HEK293 (cell line): Measurements from ENCODE around the gene BMPR1A.

Experiments
- CTCF ChIA-PET: fragments of 350-600 bp; formaldehyde crosslinking; extraction: SDS; loops from one replicate; lab custom pipeline; 2021; ENCODE audit warnings: antibody characterized with exemption; lab: Yijun Ruan, JAX
- POLR2A ChIA-PET: fragments of 300-600 bp; formaldehyde crosslinking; extraction: SDS; loops from one replicate; lab custom pipeline; 2020; ENCODE audit warnings: antibody characterized with exemption, inconsistent platforms; lab: Yijun Ruan, JAX
- H3K27ac ChIP-seq: fragments of 200-500 bp; sonication (Bioruptor generic); 2 replicates; pipeline ENCODE4 v1.5.1; 2014; ENCODE audit warnings: low read depth, low read length, control low read depth, inconsistent platforms; ENCODE audit errors: extremely low read depth
- H3K36me3 ChIP-seq, 2 experiments: fragments of 200-500 bp in 1 of 2; sonication (Bioruptor generic) in 1 of 2; 1 replicate in 1 of 2; 2 replicates in 1 of 2; pipeline ENCODE4 v1.5.1; 2014 to 2017; ENCODE audit warnings: inconsistent platforms in 2 of 2, low read length in 2 of 2; ENCODE audit not compliant: control insufficient read depth in 2 of 2, insufficient read depth in 1 of 2
- H3K4me1 ChIP-seq: fragments of 200-500 bp; sonication (Bioruptor generic); 2 replicates; pipeline ENCODE4 v1.5.1; 2014; ENCODE audit warnings: mild to moderate bottlenecking, low read length, inconsistent platforms; ENCODE audit not compliant: control insufficient read depth, insufficient read depth
- H3K4me3 ChIP-seq: 2 replicates; pipeline ENCODE4 v1.5.1; 2011; ENCODE audit warnings: low read depth, mild to moderate bottlenecking, control low read depth, low read length, moderate library complexity
- H3K9me3 ChIP-seq: fragments of 200-500 bp; sonication (Bioruptor generic); 2 replicates; pipeline ENCODE4 v1.5.1; 2014; ENCODE audit warnings: low read depth, low read length, inconsistent platforms; ENCODE audit not compliant: control insufficient read depth, insufficient read depth
- BCL11A ChIP-seq: fragments of 450-650 bp; formaldehyde crosslinking; IDR thresholded peaks from 2 replicates; pipeline ENCODE4 v1.5.1; 2016; ENCODE audit warnings: low read depth, missing biosample characterization, missing genetic modification characterization
- FEZF1 ChIP-seq: fragments of 450-650 bp; formaldehyde crosslinking; IDR thresholded peaks from 2 replicates; pipeline ENCODE4 v1.5.1; 2016; ENCODE audit warnings: missing biosample characterization, missing genetic modification characterization
- HOXA7 ChIP-seq: sonication (generic); formaldehyde crosslinking; IDR thresholded peaks from 2 replicates; pipeline ENCODE4 v1.8.1; 2022; ENCODE audit warnings: missing genetic modification reagents, borderline replicate concordance
- MYNN ChIP-seq: fragments of 450-650 bp; formaldehyde crosslinking; IDR thresholded peaks from 2 replicates; pipeline ENCODE4 v1.5.1; 2016; ENCODE audit warnings: missing biosample characterization, missing genetic modification characterization, borderline replicate concordance
- REPIN1 ChIP-seq: fragments of 450-650 bp; formaldehyde crosslinking; IDR thresholded peaks from 2 replicates; pipeline ENCODE4 v1.5.1; 2017; ENCODE audit warnings: missing biosample characterization, missing genetic modification characterization, low read depth
- SALL2 ChIP-seq: fragments of 450-650 bp; formaldehyde crosslinking; IDR thresholded peaks from 2 replicates; pipeline ENCODE4 v1.5.0; 2017; ENCODE audit warnings: missing biosample characterization, mild to moderate bottlenecking, missing genetic modification characterization, borderline replicate concordance
- SCRT2 ChIP-seq: fragments of 450-650 bp; formaldehyde crosslinking; IDR thresholded peaks from 2 replicates; pipeline ENCODE4 v1.5.1; 2016; ENCODE audit warnings: missing biosample characterization, missing genetic modification characterization
- WT1 ChIP-seq: fragments of 450-650 bp; formaldehyde crosslinking; IDR thresholded peaks from 2 replicates; pipeline ENCODE4 v1.5.1; 2016; ENCODE audit warnings: missing biosample characterization, missing genetic modification characterization
- ZFP69B ChIP-seq: fragments of 450-650 bp; formaldehyde crosslinking; IDR thresholded peaks from 2 replicates; pipeline ENCODE4 v1.5.1; 2016; ENCODE audit warnings: missing biosample characterization, missing genetic modification characterization
- ZIC2 ChIP-seq: fragments of 450-650 bp; formaldehyde crosslinking; IDR thresholded peaks from 2 replicates; pipeline ENCODE4 v1.5.1; 2016; ENCODE audit warnings: missing biosample characterization, missing genetic modification characterization
- ZNF10 ChIP-seq: fragments of 450-650 bp; formaldehyde crosslinking; IDR thresholded peaks from 2 replicates; pipeline ENCODE4 v1.5.1; 2017; ENCODE audit warnings: missing biosample characterization, missing genetic modification characterization
- ZNF146 ChIP-seq: fragments of 450-650 bp; formaldehyde crosslinking; IDR thresholded peaks from 2 replicates; pipeline ENCODE4 v1.5.1; 2016; ENCODE audit warnings: missing biosample characterization, missing genetic modification characterization
- ZNF335 ChIP-seq: fragments of 450-650 bp; formaldehyde crosslinking; conservative IDR thresholded peaks from 2 replicates; pipeline ENCODE4 v1.5.1; 2016; ENCODE audit warnings: missing biosample characterization, missing genetic modification characterization
- ZNF416 ChIP-seq: fragments of 450-650 bp; formaldehyde crosslinking; IDR thresholded peaks from 2 replicates; pipeline ENCODE4 v1.5.1; 2016; ENCODE audit warnings: missing biosample characterization, missing genetic modification characterization
- ZNF423 ChIP-seq: fragments of 450-650 bp; formaldehyde crosslinking; IDR thresholded peaks from 2 replicates; pipeline ENCODE4 v1.5.1; 2016; ENCODE audit warnings: missing biosample characterization, missing genetic modification characterization
- ZNF514 ChIP-seq: fragments of 450-650 bp; formaldehyde crosslinking; IDR thresholded peaks from 2 replicates; pipeline ENCODE4 v1.5.1; 2016; ENCODE audit warnings: missing biosample characterization, missing genetic modification characterization
- ZNF585B ChIP-seq: fragments of 450-650 bp; formaldehyde crosslinking; IDR thresholded peaks from 2 replicates; pipeline ENCODE4 v1.5.1; 2016; ENCODE audit warnings: missing biosample characterization, missing genetic modification characterization
- ZNF596 ChIP-seq: fragments of 450-650 bp; IDR thresholded peaks from 2 replicates; pipeline ENCODE4 v1.5.0; 2018; ENCODE audit warnings: missing biosample characterization, mild to moderate bottlenecking, missing genetic modification characterization, moderate library complexity
- ZNF670 ChIP-seq: fragments of 450-650 bp; formaldehyde crosslinking; IDR thresholded peaks from 2 replicates; pipeline ENCODE4 v1.5.1; 2016; ENCODE audit warnings: missing biosample characterization, missing genetic modification characterization, low read depth
- ZNF830 ChIP-seq: fragments of 450-650 bp; IDR thresholded peaks from 2 replicates; pipeline ENCODE4 v1.5.0; 2018; ENCODE audit warnings: missing biosample characterization, missing genetic modification characterization, low read depth, mild to moderate bottlenecking, moderate library complexity
- TF ChIP-seq, protein P1 (sequence below): fragments of 450-650 bp; formaldehyde crosslinking; IDR thresholded peaks from 2 replicates; pipeline ENCODE4 v1.5.1; 2016; ENCODE audit warnings: missing biosample characterization, missing genetic modification characterization, borderline replicate concordance
- TF ChIP-seq, protein P2 (sequence below): fragments of 450-650 bp; formaldehyde crosslinking; IDR thresholded peaks from 2 replicates; pipeline ENCODE4 v1.5.1; 2016; ENCODE audit warnings: missing biosample characterization, missing genetic modification characterization
- TF ChIP-seq, protein P3 (sequence below): fragments of 450-650 bp; formaldehyde crosslinking; IDR thresholded peaks from 2 replicates; pipeline ENCODE4 v1.5.1; 2016; ENCODE audit warnings: missing biosample characterization, missing genetic modification characterization

The BMPR1A gene

DNA sequence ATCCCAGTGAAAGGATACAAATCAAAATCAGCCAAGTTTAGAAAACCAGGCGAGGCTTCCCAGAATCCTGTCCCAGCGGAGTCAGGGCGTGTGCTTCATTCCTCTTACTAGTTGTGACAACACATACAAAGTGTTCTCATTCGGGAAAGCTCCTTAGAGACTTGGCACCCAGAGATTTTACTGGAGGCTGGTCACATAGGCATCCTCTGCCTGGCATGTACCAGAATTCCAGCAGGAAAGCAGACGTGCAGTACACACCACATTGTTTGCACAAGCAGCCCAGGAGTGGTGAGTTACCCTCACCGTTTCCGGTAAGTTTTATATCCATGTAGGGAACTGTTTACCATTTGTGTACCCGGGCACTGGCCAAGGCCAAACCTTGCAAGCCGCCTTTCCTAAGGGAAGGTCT lies 166.1 kb downstream of the BMPR1A start:
- Histone ChIP-seq H3K4me1 (no peaks in the 10 kb centered on the region; the same call in 1 of the 2 replicates), H3K36me3 (peaks cover 32 to 54% of the 10 kb centered on the region in 2 experiments), H3K4me3 (no peak overlapping the region), H3K27ac (no peak overlapping the region), H3K9me3 (no peaks in the 10 kb centered on the region)
- ChIA-PET CTCF (interaction anchor here (1.9 kb wide), 1 partner anchor 229 kb away, joined by 4 read pairs; no protein-coding TSS in a partner anchor), POLR2A (no interaction called here)
- TF ChIP-seq FEZF1 (tag by site-specific recombination) (no peak), ZNF585B (tag by site-specific recombination) (no peak), ZNF335 (tag by site-specific recombination) (no peak), SALL2 (tag by site-specific recombination) (no peak)
- TF ChIP-seq, protein P1, sequence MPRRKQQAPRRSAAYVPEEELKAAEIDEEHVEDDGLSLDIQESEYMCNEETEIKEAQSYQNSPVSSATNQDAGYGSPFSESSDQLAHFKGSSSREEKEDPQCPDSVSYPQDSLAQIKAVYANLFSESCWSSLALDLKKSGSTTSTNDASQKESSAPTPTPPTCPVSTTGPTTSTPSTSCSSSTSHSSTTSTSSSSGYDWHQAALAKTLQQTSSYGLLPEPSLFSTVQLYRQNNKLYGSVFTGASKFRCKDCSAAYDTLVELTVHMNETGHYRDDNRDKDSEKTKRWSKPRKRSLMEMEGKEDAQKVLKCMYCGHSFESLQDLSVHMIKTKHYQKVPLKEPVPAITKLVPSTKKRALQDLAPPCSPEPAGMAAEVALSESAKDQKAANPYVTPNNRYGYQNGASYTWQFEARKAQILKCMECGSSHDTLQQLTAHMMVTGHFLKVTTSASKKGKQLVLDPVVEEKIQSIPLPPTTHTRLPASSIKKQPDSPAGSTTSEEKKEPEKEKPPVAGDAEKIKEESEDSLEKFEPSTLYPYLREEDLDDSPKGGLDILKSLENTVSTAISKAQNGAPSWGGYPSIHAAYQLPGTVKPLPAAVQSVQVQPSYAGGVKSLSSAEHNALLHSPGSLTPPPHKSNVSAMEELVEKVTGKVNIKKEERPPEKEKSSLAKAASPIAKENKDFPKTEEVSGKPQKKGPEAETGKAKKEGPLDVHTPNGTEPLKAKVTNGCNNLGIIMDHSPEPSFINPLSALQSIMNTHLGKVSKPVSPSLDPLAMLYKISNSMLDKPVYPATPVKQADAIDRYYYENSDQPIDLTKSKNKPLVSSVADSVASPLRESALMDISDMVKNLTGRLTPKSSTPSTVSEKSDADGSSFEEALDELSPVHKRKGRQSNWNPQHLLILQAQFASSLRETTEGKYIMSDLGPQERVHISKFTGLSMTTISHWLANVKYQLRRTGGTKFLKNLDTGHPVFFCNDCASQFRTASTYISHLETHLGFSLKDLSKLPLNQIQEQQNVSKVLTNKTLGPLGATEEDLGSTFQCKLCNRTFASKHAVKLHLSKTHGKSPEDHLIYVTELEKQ (tag by site-specific recombination): no peak

DNA sequence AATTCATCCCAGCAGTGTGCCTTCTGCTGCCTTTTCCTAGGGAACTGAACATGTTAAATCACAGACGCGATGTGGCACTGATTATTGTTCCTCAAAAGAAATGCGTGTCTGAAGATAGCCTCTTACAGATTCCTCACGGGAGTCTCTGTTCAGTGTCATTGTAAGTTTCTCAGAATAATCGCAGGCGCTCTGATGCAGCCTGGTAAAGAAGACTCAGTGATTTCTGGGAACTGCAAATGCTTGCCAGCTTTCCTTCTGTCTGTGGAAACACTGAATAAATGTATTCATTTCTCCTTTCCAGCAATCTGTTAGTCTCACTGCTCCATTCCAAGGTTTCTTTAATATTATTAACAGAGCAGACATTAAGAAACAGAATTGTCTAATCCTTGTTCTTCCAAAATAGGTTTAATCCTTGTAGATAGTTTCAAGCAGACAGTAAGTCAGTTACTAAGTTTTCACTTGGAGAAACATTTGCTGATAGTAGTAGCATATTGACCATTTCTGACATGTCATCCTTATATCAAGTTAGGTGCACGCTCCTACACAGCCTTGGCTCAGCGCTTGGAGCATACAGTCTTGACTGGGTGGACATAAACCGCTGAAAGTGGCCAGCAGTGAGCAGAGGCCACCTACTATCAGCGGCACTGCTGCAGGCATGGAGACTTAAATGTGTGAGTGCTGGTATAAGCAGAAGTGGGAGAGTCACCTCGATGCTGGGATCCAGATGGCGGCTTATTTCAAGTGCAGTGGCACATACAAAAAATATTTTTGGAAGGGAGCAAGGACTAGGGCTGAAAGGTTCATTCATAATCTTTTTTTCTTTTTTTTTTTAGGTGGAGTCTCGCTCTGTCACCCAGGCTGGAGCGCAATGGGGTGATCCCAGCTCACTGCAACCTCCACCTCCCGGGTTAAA lies 173.3 kb downstream of the BMPR1A start:
- Histone ChIP-seq H3K9me3 (no peaks in the 10 kb centered on the region), H3K36me3 (peaks cover 18 to 29% of the 10 kb centered on the region in 2 experiments), H3K4me3 (no peak overlapping the region), H3K27ac (no peak overlapping the region), H3K4me1 (no peaks in the 10 kb centered on the region)
- ChIA-PET CTCF (no interaction called here), POLR2A (no interaction called here)
- TF ChIP-seq HOXA7 (CRISPR knock-in tag): no peak
- no peak for TF ChIP-seq ZNF514 (tag by site-specific recombination)
- TF ChIP-seq MYNN: no peak
- no peak for TF ChIP-seq ZNF596 (tag by site-specific recombination)
- no peak for TF ChIP-seq ZNF416 (tag by site-specific recombination)
- no peak for TF ChIP-seq ZFP69B (tag by site-specific recombination)

DNA sequence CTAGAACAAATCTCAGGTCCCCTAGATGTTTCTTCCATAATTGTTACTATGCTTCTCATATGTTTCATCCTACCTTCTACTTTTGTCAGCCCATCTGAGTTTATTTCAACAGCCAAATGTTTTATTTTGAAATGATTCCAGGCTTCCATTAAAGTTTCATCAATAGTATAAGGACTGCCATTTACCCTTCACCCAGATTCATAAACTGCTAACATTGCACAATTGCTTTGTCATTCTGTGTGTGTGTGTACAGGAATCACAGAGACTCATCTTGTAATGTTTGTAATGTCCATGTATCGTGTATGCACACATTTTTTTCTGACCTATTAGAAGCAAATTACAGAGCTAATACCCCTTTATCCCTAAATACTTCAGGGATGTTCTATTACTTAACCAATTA lies 175.5 kb downstream of the BMPR1A start:
- CTCF ChIA-PET: interaction anchor here (0.7 kb wide), 1 partner anchor 34 kb away, joined by 5 read pairs; no protein-coding TSS in a partner anchor
- TF ChIP-seq BCL11A (tag by site-specific recombination) (no peak), REPIN1 (tag by site-specific recombination) (no peak), ZNF10 (tag by site-specific recombination) (no peak)
- Histone ChIP-seq H3K36me3 (peaks cover 15 to 18% of the 10 kb centered on the region in 2 experiments), H3K4me3 (no peak overlapping the region), H3K9me3 (no peaks in the 10 kb centered on the region), H3K4me1 (no peaks in the 10 kb centered on the region), H3K27ac (no peak overlapping the region)
- POLR2A ChIA-PET: no interaction called here

DNA sequence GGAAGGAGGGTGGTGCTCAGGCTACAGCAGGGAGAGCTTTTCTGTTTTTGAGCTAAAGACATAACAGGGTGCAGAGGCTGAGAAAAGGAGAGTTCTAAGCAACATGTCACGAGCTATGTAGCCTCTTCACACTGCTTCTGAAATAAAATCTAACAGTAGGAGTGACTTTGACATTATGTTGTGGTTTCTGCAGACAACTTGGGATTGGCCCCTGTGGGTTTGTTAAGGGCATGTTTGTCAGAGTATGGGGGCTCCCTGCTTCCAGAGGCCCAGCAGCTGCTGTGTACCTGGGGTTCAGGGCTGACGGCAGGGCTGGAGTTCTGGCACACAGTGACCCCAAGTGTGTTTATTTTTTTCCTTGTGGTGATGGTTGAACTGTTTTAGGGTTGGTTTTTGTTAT lies 176.3 kb downstream of the BMPR1A start:
- ChIA-PET POLR2A (no interaction called here), CTCF (no interaction called here)
- Histone ChIP-seq H3K4me3 (no peak overlapping the region), H3K27ac (no peak overlapping the region), H3K9me3 (no peaks in the 10 kb centered on the region), H3K4me1 (no peaks in the 10 kb centered on the region), H3K36me3 (peaks cover 15 to 18% of the 10 kb centered on the region in 2 experiments)
- TF ChIP-seq SCRT2 (no peak), WT1 (tag by site-specific recombination) (no peak), ZNF585B (tag by site-specific recombination) (no peak), ZNF423 (no peak), ZNF146 (tag by site-specific recombination) (no peak), ZNF830 (no peak), ZNF670 (tag by site-specific recombination) (no peak), ZIC2 (no peak)
- TF ChIP-seq, protein P2, sequence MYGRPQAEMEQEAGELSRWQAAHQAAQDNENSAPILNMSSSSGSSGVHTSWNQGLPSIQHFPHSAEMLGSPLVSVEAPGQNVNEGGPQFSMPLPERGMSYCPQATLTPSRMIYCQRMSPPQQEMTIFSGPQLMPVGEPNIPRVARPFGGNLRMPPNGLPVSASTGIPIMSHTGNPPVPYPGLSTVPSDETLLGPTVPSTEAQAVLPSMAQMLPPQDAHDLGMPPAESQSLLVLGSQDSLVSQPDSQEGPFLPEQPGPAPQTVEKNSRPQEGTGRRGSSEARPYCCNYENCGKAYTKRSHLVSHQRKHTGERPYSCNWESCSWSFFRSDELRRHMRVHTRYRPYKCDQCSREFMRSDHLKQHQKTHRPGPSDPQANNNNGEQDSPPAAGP (tag by site-specific recombination): no peak
- TF ChIP-seq, protein P3, sequence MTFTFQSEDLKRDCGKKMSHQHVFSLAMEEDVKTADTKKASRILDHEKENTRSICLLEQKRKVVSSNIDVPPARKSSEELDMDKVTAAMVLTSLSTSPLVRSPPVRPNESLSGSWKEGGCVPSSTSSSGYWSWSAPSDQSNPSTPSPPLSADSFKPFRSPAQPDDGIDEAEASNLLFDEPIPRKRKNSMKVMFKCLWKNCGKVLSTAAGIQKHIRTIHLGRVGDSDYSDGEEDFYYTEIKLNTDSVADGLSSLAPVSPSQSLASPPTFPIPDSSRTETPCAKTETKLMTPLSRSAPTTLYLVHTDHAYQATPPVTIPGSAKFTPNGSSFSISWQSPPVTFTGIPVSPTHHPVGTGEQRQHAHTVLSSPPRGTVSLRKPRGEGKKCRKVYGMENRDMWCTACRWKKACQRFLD (tag by site-specific recombination): no peak
